Measurements from ENCODE around the gene OPCML.
A peak's percentile ranks its signal among the peaks of the same experiment; 100 is the strongest.

The OPCML gene

DNA sequence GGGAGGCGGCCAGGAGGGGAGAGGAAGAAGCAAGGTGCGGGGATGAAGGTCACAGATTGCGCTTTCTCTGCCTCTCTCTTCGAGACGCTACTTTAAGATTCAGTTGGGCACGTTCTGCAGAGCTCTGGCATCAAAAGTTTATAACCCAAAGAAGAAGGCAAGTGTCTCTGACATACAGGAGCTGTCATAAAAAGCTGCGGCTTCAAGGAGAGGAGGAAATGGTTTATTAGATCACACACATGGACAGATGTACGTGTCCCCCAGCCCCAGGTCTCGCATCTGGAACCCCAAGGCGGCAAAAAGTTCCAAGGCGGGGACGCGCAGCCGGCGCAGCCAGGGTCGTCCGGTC lies 589.0 kb downstream of the OPCML start:
- TF ChIP-seq, protein P1, sequence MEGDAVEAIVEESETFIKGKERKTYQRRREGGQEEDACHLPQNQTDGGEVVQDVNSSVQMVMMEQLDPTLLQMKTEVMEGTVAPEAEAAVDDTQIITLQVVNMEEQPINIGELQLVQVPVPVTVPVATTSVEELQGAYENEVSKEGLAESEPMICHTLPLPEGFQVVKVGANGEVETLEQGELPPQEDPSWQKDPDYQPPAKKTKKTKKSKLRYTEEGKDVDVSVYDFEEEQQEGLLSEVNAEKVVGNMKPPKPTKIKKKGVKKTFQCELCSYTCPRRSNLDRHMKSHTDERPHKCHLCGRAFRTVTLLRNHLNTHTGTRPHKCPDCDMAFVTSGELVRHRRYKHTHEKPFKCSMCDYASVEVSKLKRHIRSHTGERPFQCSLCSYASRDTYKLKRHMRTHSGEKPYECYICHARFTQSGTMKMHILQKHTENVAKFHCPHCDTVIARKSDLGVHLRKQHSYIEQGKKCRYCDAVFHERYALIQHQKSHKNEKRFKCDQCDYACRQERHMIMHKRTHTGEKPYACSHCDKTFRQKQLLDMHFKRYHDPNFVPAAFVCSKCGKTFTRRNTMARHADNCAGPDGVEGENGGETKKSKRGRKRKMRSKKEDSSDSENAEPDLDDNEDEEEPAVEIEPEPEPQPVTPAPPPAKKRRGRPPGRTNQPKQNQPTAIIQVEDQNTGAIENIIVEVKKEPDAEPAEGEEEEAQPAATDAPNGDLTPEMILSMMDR (IDR thresholded peaks at IDR 0.05; ENCODE audit: borderline replicate concordance, control extremely low read depth, extremely low read depth, insufficient read depth, missing control alignments), result peak; percentile 1
- no peak for DNase-seq (ENCODE audit: low spot score)
- in situ Hi-C loops (cut with MboI; ENCODE audit: low sequenced_read_pairs, unreplicated experiment), result no loop called here

DNA sequence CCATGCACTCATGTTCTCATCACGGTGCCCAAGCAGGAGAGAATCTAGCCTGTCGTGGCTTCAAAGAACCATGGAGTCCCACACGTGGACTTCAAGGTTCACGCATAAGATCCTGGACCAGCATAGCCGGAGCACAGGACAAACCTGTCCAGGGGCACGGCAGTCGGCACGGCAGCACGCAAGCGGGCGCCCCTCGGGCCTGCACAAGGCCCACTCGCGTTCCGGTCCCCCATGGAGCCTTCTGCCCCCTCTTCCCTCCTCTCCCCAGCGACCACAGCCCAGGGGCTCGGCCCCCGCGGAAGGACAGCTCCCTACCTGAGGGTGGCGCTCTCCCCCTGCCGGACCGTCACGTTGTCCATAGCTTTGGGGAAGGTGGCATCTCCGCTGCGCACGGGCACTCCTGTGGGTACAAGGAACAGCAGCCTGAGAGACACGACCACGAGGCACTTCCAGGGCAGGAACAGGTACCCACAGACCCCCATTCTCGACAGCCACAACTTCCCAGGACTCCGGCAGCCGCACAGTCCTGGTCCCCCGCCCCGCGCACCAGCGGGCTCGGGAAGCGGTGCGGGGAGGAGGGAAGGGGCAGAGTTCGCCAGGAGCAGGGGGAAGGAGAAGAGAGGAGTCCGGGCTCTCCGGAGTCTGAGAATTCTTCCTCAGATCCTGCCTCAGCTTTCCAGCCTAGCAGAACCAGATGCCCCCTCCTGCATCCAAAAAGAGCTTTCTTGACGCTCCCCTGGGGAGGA lies 589.5 kb downstream of the OPCML start:
- TF ChIP-seq, protein P1 (IDR thresholded peaks at IDR 0.05; ENCODE audit: borderline replicate concordance, control extremely low read depth, extremely low read depth, insufficient read depth, missing control alignments), result no peak
- in situ Hi-C loops (cut with MboI; ENCODE audit: low sequenced_read_pairs, unreplicated experiment), result no loop called here
- DNase-seq (ENCODE audit: low spot score), result no peak

- no peak for DNase-seq (ENCODE audit: low spot score)
- TF ChIP-seq, protein P1 (IDR thresholded peaks at IDR 0.05; ENCODE audit: borderline replicate concordance, control extremely low read depth, extremely low read depth, insufficient read depth, missing control alignments), result no peak
- in situ Hi-C loops (cut with MboI; ENCODE audit: low sequenced_read_pairs, unreplicated experiment), result no loop called here
Observed at GRCh38 chr11:132941761-132942160, 590.5 kb downstream of the OPCML start.

DNA sequence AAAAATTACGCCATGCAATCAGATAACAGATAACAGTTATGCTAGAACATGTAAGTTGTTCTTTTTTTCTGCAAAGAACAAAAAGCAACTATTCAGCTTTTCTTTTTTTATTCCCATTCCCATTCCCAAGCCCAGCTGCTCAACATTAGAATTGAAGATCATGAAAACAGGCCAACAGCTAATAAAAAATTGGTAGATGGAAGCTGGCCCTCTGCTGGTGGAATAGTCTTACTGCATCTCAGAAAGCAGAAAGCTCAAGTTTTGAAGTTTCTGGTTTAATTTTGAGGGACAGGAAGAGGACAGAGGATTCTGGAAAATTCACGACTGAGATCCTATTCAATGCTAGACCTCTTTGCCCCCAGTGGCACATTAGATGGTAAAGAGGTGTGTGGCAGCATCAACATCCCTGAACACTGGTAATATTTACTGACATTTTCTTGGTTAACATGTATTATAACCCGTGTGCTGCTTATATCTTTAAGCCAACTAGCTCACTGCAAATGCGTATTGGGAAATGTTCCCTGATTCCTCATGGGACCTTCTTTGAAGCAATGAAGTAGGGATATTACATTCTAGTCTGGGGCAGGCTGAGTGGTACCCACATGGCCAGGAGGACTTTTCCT lies 591.2 kb downstream of the OPCML start:
- TF ChIP-seq, protein P1 (IDR thresholded peaks at IDR 0.05; ENCODE audit: borderline replicate concordance, control extremely low read depth, extremely low read depth, insufficient read depth, missing control alignments), result peak; percentile 61
- in situ Hi-C loops (cut with MboI; ENCODE audit: low sequenced_read_pairs, unreplicated experiment), result no loop called here
- peak; percentile 38 for DNase-seq (ENCODE audit: low spot score)

DNA sequence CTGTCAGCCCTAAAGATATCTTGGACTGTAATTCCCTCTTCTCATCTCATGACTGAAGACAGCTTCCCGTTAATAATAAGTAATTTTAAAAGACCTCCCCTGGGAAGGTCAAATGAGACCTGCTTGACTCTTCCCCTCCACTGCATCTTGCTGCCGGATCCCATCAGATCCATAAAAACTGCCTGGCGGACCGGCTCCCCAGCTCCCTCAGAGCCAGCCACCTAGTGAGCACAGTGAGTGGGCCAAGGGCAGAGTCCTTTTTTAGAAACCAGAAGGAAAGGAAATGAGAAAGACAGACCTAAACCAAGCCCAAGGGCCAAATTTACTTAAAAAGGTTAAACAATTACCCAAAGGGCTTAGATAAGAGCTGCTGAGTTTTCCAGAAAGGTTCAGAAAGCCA lies 595.3 kb downstream of the OPCML start:
- no peak for DNase-seq (ENCODE audit: low spot score)
- in situ Hi-C loops (cut with MboI; ENCODE audit: low sequenced_read_pairs, unreplicated experiment), result no loop called here
- TF ChIP-seq, protein P1 (IDR thresholded peaks at IDR 0.05; ENCODE audit: borderline replicate concordance, control extremely low read depth, extremely low read depth, insufficient read depth, missing control alignments), result no peak

DNA sequence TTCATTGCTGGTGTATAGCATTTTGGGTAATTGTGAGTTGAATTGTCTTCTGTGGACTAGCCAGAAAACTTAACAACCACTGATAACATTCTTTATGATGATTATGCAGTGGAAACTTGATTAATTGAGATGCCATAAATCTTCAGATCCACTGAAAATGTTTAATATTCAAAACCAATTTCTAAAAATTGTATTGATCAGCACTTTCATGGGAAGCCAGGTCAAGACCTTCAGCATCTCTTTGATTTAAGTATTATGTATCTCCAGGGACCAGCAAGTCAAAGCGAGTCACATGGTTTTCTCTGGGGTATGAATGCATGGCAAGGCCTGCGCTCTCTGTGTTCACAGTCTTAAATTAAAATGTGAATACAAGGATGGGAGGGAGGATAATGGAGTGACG lies 596.9 kb downstream of the OPCML start:
- no peak for DNase-seq (ENCODE audit: low spot score)
- TF ChIP-seq, protein P1 (IDR thresholded peaks at IDR 0.05; ENCODE audit: borderline replicate concordance, control extremely low read depth, extremely low read depth, insufficient read depth, missing control alignments), result no peak
- in situ Hi-C loops (cut with MboI; ENCODE audit: low sequenced_read_pairs, unreplicated experiment), result no loop called here
